WTC11 (cell line): Measurements from ENCODE around the gene ZNF764. TPM values are rescaled to one million over a fixed set of nuclear protein-coding genes. Genes with fewer than 3 reads are reported as not detected.
"Not testable (repeated sequence)": the region's sequence is repeated elsewhere in the genome, so short reads cannot be mapped to it uniquely, and the experiment has no call there.

Source experiments
- ATAC-seq: fragments of 200-7000 bp; cut with Tn5 transposase; 2 replicates; pipeline ENCODE4 v1.10.0; 2021; ENCODE audit warnings: mild to moderate bottlenecking, moderate library complexity
- CTCF ChIA-PET: fragments of 300-600 bp; sonication (Branson Sonifier 250); formaldehyde crosslinking; loops from one replicate; lab custom pipeline; 2021; ENCODE audit warnings: antibody characterized with exemption; lab: Charles Lee
- POLR2A ChIA-PET: fragments of 350-600 bp; sonication (Branson Sonifier 250); formaldehyde crosslinking; loops from one replicate; lab custom pipeline; 2021; ENCODE audit warnings: antibody characterized with exemption; lab: Charles Lee
- DNase-seq: peaks from one replicate; pipeline ENCODE4 v3.0.0; 2021; ENCODE audit warnings: low spot score
- H3K27ac Mint-ChIP-seq: 2 replicates; pipeline ENCODE4 v1.8.0; 2021; ENCODE audit warnings: mixed read lengths
- H3K27me3 Mint-ChIP-seq: 2 replicates; pipeline ENCODE4 v1.8.0; 2021; ENCODE audit warnings: low read depth, mild to moderate bottlenecking, moderate library complexity, mixed read lengths
- H3K36me3 Mint-ChIP-seq: 2 replicates; pipeline ENCODE4 v1.8.0; 2021; ENCODE audit warnings: mixed read lengths
- H3K4me1 Mint-ChIP-seq: 2 replicates; pipeline ENCODE4 v1.8.0; 2022; ENCODE audit warnings: mixed read lengths
- H3K4me3 Mint-ChIP-seq: 2 replicates; pipeline ENCODE4 v1.8.0; 2021; ENCODE audit warnings: mild to moderate bottlenecking, moderate library complexity, mixed read lengths
- H3K9me3 Mint-ChIP-seq: 2 replicates; pipeline ENCODE4 v1.8.0; 2021; ENCODE audit warnings: mixed read lengths
- ATF2 ChIP-seq: sonication (generic); formaldehyde crosslinking; IDR thresholded peaks from 2 replicates; pipeline ENCODE4 v1.8.1; 2022; ENCODE audit warnings: low read depth, missing genetic modification reagents, borderline replicate concordance
- EMX1 ChIP-seq: fragments of 250-450 bp; sonication (Bioruptor Pico); IDR thresholded peaks from 2 replicates; pipeline ENCODE4 v1.8.0; 2021; ENCODE audit warnings: mild to moderate bottlenecking
- GABPB1 ChIP-seq: sonication (generic); formaldehyde crosslinking; IDR thresholded peaks from 2 replicates; pipeline ENCODE4 v1.8.1; 2023; ENCODE audit warnings: mild to moderate bottlenecking, missing genetic modification reagents
- IRF2 ChIP-seq: sonication (generic); formaldehyde crosslinking; IDR thresholded peaks from 2 replicates; pipeline ENCODE4 v1.8.0; 2022; ENCODE audit warnings: low read depth, missing genetic modification reagents, borderline replicate concordance
- MAX ChIP-seq: sonication (generic); formaldehyde crosslinking; IDR thresholded peaks from 2 replicates; pipeline ENCODE4 v1.8.0; 2022; ENCODE audit warnings: mild to moderate bottlenecking, missing genetic modification reagents
- MYBL2 ChIP-seq: sonication (generic); formaldehyde crosslinking; IDR thresholded peaks from 2 replicates; pipeline ENCODE4 v1.8.1; 2023; ENCODE audit warnings: mild to moderate bottlenecking, moderate library complexity, missing genetic modification reagents
- NFATC4 ChIP-seq: fragments of 250-450 bp; sonication (Bioruptor Pico); IDR thresholded peaks from 2 replicates; pipeline ENCODE4 v1.9.0; 2021; ENCODE audit warnings: mild to moderate bottlenecking
- PRRX2 ChIP-seq: fragments of 250-450 bp; sonication (Bioruptor Pico); IDR thresholded peaks from 2 replicates; pipeline ENCODE4 v1.8.0; 2021; ENCODE audit warnings: mild to moderate bottlenecking
- RORB ChIP-seq: fragments of 250-450 bp; sonication (Bioruptor Pico); IDR thresholded peaks from 2 replicates; pipeline ENCODE4 v1.9.0; 2021; ENCODE audit warnings: mild to moderate bottlenecking
- ZBTB21 ChIP-seq: sonication (generic); formaldehyde crosslinking; IDR thresholded peaks from 2 replicates; pipeline ENCODE4 v1.8.1; 2023; ENCODE audit warnings: mild to moderate bottlenecking, missing genetic modification reagents, borderline replicate concordance
- ZMAT4 ChIP-seq: fragments of 250-450 bp; sonication (Bioruptor Pico); IDR thresholded peaks from 2 replicates; pipeline ENCODE4 v1.9.0; 2021; ENCODE audit warnings: mild to moderate bottlenecking
- ZNF396 ChIP-seq: fragments of 250-450 bp; sonication (Bioruptor Pico); IDR thresholded peaks from 2 replicates; pipeline ENCODE4 v1.8.0; 2021; ENCODE audit warnings: mild to moderate bottlenecking, moderate library complexity, borderline replicate concordance
- ZNF425 ChIP-seq: fragments of 250-450 bp; sonication (Bioruptor Pico); conservative IDR thresholded peaks from 2 replicates; pipeline ENCODE4 v1.9.0; 2021; ENCODE audit warnings: mild to moderate bottlenecking
- ZSCAN18 ChIP-seq: fragments of 250-450 bp; sonication (Bioruptor Pico); IDR thresholded peaks from 2 replicates; pipeline ENCODE4 v2.1.2; 2022; ENCODE audit warnings: mild to moderate bottlenecking, moderate library complexity
- total RNA-seq: library from RNA; stranded (reverse); gene quantifications from 3 replicates; pipeline ENCODE4 v1.2.3, GENCODE V29; 2021

ZNF764 gene
- total RNA-seq, 1 experiment from 2014 or later, result 10.4 TPM

- Mint-ChIP-seq H3K9me3 (no peaks in the 10 kb centered on the region), H3K27ac (no peak overlapping the region), H3K36me3 (0 out of 2 replicates have a peak, but pooled peaks cover 4% of the 10 kb centered on the region), H3K4me1 (peaks cover 16% of the 10 kb centered on the region), H3K4me3 (no peak overlapping the region), H3K27me3 (peaks cover 3% of the 10 kb centered on the region)
- CTCF ChIA-PET, result interaction anchor here (1.0 to 2.2 kb wide), 3 partner anchors 12 to 94 kb away, joined by 3 to 12 read pairs (median 6); partner anchors contain the start of gene DCTPP1
- DNase-seq (no peak), ATAC-seq (no peak)
- POLR2A ChIA-PET, result interaction anchor here (1.0 kb wide), 1 partner anchor 48 kb away, joined by 3 read pairs; the partner anchor contains the start of gene ZNF688
- TF ChIP-seq NFATC4 (CRISPR knock-in tag), result no peak
- no peak for TF ChIP-seq EMX1 (CRISPR knock-in tag)
These were observed 34.2 kb downstream of the ZNF764 start for GRCh38 chr16:30523768-30524574.

GRCh38 chr16:30522702-30523463, 35.3 kb downstream of the ZNF764 start:
- not testable (repeated sequence) for H3K36me3 Mint-ChIP-seq, H3K9me3 Mint-ChIP-seq, H3K4me3 Mint-ChIP-seq, DNase-seq, ATAC-seq, H3K27ac Mint-ChIP-seq, H3K4me1 Mint-ChIP-seq, H3K27me3 Mint-ChIP-seq
- ChIA-PET POLR2A (interaction anchor here (1.2 kb wide), 1 partner anchor 49 kb away, joined by 3 read pairs; the partner anchor contains the start of gene ZNF688), CTCF (interaction anchor here (0.6 to 0.9 kb wide), 2 partner anchors 15 to 93 kb away, joined by 3 read pairs; partner anchors contain the start of gene DCTPP1)

GRCh38 chr16:30521873-30522641, 36.1 kb downstream of the ZNF764 start:
- TF ChIP-seq ZNF425 (CRISPR knock-in tag) (no peak), GABPB1 (CRISPR knock-in tag) (peak; percentile 9; the same call in 1 of the 2 replicates)
- H3K27me3 Mint-ChIP-seq, result peaks cover 3% of the 10 kb centered on the region
- DNase-seq (no peak), ATAC-seq (no peak)
- H3K4me1 Mint-ChIP-seq, result peaks cover 3% of the 10 kb centered on the region
- H3K27ac Mint-ChIP-seq, result peak overlapping the region; percentile 21; the same call in 1 of the 2 replicates
- H3K9me3 Mint-ChIP-seq, result no peaks in the 10 kb centered on the region
- 0 out of 2 replicates have a peak, but pooled peaks cover 4% of the 10 kb centered on the region for H3K36me3 Mint-ChIP-seq
- POLR2A ChIA-PET, result interaction anchor here (1.2 kb wide), 1 partner anchor 50 kb away, joined by 3 read pairs; the partner anchor contains the start of gene ZNF688
- H3K4me3 Mint-ChIP-seq, result no peak overlapping the region
- CTCF ChIA-PET, result interaction anchor here (0.6 to 0.9 kb wide), 3 partner anchors 14 to 94 kb away, joined by 3 to 5 read pairs (median 3); partner anchors contain the start of gene DCTPP1

- Mint-ChIP-seq H3K4me1 (peaks cover 3% of the 10 kb centered on the region), H3K9me3 (no peaks in the 10 kb centered on the region), H3K27me3 (peaks cover 5% of the 10 kb centered on the region), H3K27ac (no peak overlapping the region), H3K36me3 (0 out of 2 replicates have a peak, but pooled peaks cover 4% of the 10 kb centered on the region), H3K4me3 (no peak overlapping the region)
- ATAC-seq, result no peak
- CTCF ChIA-PET, result interaction anchor here (0.8 kb wide), 1 partner anchor 94 kb away, joined by 5 read pairs; no protein-coding TSS in a partner anchor
- POLR2A ChIA-PET, result interaction anchor here (0.6 kb wide), 1 partner anchor 119 kb away, joined by 3 read pairs; no protein-coding TSS in a partner anchor
- DNase-seq, result no peak
- TF ChIP-seq ZNF396 (CRISPR knock-in tag) (no peak), IRF2 (CRISPR knock-in tag) (no peak), ZSCAN18 (CRISPR knock-in tag) (no peak), MAX (CRISPR knock-in tag) (no peak), ATF2 (no peak), PRRX2 (CRISPR knock-in tag) (no peak), ZMAT4 (CRISPR knock-in tag) (no peak), MYBL2 (no peak), ZBTB21 (CRISPR knock-in tag) (no peak), RORB (no peak)
These were observed 36.7 kb downstream of the ZNF764 start for GRCh38 chr16:30521476-30521872.
